K562 treated with DMSO at 1 percent for 12 hours (cell line): Measurements from ENCODE around the gene PIP4P1. TPM values are rescaled to one million over a fixed set of nuclear protein-coding genes. Genes with fewer than 3 reads are reported as not detected.

ENCODE experiments used
- total RNA-seq: library from RNA; unstranded; fragments of 300-600 nt; gene quantifications from 2 replicates; pipeline ENCODE4 v1.2.3, GENCODE V29; 2022; ENCODE audit not compliant: insufficient read depth

PIP4P1 gene
- total RNA-seq: 25.8 and 27.5 TPM in 2 replicates

DNA sequence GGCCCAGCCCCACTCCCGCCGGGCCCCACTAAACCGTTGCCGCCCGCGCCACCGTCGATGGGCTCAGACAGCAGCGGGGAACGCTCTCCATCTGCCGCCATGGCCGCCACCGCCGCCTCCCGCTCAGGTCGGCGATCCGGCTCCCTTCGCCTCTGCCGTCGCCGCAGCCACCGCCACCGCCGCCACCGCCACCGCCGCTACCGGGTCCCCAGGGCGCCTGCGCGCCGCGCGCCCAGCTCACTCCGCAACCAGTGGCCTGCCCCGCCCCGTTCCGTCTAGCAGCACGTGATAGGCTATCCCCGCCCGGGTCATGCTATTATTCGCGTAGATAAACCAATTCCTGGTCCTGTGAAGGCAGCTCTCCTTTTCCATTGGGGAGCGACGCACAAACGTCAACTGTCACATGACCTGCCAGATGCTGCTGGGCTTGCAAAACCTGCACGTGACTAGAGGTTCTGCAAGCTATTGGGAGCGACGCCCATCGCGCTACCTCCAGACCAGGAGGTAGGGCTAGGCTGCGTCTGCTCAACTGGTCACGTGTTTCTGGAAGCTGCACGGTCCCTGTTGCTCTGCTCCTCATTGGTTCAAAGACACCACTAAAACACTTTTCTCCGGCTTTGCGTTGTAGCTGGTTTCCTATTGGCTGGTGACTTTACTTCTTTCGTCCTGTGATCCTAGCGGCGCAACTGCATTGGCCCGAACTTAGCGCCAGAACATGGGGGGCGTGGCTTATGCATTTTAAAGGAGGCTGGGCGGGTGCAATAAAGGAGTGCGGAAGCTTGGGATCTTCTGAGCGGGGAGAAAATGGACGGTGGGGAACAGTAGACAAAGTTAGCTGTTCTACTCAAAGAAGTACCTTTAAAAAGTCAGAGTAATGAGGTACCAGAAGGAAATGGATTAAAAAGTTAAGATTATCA is at the start of gene PIP4P1:
Gene PIP4P1, minus strand, starts transcription at position 210 of the 917 bp plus-strand sequence. Its CDS starts 109 bp downstream, at position 101.

DNA sequence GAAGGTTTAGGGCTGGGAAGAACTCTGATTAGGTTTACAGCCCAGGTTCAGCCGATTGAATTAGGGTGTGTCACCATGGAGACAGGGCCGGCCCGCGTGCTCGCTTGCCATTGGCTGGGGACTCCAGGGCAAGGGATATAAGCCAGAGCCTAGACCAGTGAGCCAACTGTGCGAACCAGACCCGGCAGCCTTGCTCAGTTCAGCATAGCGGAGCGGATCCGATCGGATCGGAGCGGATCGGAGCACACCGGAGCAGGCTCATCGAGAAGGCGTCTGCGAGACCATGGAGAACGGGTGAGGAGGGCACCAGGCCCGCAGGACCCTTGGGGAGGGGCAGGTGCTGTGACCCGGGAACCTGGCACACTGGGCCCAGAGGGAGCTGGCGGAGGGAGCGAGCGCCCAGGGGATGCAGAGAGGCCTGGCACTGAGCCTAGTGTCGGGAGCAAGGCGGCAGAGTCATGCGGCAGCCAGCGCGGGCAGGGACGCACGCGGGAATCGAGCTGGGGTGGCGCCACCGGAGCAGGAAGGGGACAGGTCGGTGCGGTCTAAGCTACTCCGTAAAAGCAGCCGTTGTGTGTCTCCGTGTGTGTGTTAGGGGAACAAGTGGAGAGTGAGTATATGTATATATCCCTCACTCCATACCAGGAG is 8.1 kb upstream of the PIP4P1 start, which contains the start of gene PNP:
Gene PNP, plus strand, starts transcription at position 165 of the 648 bp plus-strand sequence. Its CDS starts 119 bp downstream, at position 284.

DNA sequence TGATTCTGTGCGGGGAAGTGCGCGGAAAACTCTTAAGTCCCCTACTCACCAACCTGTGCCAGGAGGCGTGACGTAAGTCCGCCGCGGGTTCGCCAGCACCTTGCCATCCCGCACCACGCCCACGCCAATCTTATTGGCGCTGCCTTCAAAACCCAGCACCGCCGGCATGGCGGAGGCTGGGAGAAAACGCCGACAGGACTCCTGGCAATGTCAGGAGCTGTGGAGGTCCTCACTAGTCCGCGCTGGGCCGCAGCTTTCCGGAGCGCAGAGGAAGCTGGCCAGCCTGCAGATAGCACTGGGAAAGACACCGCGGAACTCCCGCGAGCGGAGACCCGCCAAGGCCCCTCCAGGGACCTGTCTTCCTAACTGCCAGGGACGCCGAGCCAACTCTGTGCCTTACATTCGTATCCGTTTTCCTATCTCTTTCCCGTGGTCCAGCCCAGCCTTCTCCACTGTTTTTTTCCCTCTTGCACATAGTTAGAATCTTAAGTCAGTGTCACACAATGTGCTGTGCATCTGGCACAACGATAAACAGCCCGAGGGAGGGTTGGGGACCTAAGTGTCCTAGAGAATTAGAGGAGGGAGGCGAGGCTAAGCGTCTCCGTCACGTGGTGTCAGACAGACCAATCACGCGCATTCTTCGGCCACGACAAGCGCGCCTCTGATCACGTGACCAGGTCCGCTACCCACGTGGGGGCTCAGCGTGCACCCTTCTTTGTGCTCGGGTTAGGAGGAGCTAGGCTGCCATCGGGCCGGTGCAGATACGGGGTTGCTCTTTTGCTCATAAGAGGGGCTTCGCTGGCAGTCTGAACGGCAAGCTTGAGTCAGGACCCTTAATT is 6.5 kb downstream of the PIP4P1 start, which contains the start of the genes APEX1 and OSGEP:
Gene APEX1, plus strand, starts transcription at position 711 of the 839 bp plus-strand sequence. CDS start 420 bp downstream, outside the sequence.
Gene OSGEP, minus strand, starts transcription at position 297 of the 839 bp plus-strand sequence. Its CDS starts 129 bp downstream, at position 168.

DNA sequence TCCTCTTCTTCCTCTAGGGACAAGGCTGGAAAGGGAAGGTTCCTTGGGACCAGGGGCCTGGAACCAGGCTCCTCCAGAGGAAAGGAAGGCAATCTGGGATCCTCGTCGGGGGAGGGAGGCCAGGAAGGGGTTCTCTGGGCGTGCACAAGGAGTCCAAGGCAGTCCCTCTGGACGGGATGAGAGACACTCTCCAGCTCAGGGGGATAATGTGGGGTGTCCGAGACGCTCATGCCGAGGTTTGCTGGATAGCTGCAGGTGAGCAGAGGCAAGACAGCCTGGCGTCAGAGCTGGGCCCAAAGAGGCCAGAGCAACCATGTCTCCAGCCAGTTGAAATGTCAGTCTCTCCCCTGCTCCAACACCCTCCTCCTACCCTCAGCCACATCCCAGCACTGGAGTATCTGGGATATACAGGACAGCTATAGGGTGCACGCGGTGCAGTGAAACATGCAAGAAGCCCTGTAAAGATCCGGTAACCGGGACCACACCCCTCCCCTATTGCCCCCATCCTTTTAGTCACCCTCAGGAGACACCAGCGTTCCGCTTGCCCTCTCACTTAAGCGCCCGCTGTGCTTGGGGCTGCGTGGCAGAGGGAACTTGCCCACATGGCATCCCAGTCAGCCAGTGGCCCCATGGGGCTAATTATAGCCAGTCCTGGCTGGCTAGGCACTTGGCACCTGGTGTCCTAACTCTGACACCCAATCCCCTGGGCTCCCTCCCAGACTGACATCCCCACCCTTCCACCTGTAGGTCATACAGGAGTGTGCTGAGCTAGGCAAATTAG is 25.5 kb downstream of the PIP4P1 start, which contains the start of gene KLHL33:
Gene KLHL33, minus strand, starts transcription at position 585 of the 781 bp plus-strand sequence. Its CDS starts 355 bp downstream, at position 230.

DNA sequence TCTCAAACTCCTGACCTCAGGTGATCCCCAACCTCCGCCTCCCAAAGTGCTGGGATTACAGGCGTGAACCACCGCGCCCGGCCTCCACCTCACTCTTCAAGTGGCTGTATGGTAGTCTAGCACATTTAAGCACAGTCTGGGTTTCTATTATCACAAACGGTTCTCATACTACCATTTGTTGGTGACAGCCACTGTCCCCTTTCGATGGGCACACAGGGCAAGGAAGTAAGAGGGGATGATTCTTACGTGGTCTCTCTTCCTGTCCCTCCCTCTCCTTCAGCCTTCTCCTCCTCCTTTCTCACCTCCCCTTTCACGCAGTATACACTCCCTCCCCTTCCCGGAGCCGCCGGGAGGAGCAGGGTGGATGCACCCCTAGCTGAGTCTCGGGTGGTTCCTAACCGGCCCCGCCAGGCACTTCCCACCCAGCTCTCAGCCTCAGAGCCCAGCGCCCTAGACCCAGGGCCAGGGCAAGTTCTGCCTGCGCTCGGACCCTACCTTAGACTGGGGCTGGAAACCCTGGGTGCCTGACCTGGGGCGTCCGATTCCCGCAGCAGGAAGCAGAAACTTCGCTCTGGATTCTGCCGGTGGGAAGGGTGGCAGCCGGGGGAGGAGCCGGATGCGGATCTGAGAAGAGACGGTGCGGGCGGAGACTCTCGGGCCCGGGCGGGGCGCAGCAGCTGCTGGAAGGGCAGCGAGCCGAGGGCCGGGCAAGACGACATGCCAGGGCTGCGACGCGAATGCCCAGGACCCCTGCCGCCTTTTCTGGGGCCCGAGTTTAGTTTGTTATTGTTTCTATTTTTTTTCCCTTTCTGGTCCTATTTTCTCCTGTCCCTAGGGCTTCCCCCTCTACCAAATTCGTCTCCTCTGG is 48.1 kb downstream of the PIP4P1 start, which contains the start of gene TEP1:
Gene TEP1, minus strand, starts transcription at position 626 of the 868 bp plus-strand sequence. CDS start 5,062 bp downstream, outside the sequence.

Other genes with a start within 250 kb of the PIP4P1 start
- not detected in 2 replicates for gene OR11H6, start 237.7 kb downstream of the PIP4P1 start, total RNA-seq
- not detected in 2 replicates for gene OR11H7, start 232.5 kb downstream of the PIP4P1 start, total RNA-seq
- not detected in 2 replicates for gene OR11H4, start 222.1 kb downstream of the PIP4P1 start, total RNA-seq
- gene TTC5, start 155.5 kb downstream of the PIP4P1 start, total RNA-seq: 3.8 and 6.4 TPM in 2 replicates
- gene CCNB1IP1, start 128.2 kb downstream of the PIP4P1 start, total RNA-seq: 88.9 and 90.5 TPM in 2 replicates
- gene PARP2, start 117.8 kb downstream of the PIP4P1 start, total RNA-seq: 16.7 and 36.5 TPM in 2 replicates
- gene TEP1, start 47.9 kb downstream of the PIP4P1 start, total RNA-seq: 6.8 and 28.8 TPM in 2 replicates
- gene KLHL33, start 25.3 kb downstream of the PIP4P1 start, total RNA-seq: 0.10 TPM in 1 of 2 replicates, not detected in the other
- 41.8 and 42.2 TPM in 2 replicates for gene OSGEP, start 6.6 kb downstream of the PIP4P1 start, total RNA-seq
- 116 and 133 TPM in 2 replicates for gene APEX1, start 6.2 kb downstream of the PIP4P1 start, total RNA-seq
- 73.6 and 78.8 TPM in 2 replicates for gene PNP, start 8.0 kb upstream of the PIP4P1 start, total RNA-seq
- not detected in 2 replicates for gene RNASE10, start 44.1 kb upstream of the PIP4P1 start, total RNA-seq
- gene RNASE9, start 99.6 kb upstream of the PIP4P1 start, total RNA-seq: not detected in 2 replicates
- not detected in 2 replicates for gene RNASE11, start 126.6 kb upstream of the PIP4P1 start, total RNA-seq
- not detected in 2 replicates for gene RNASE12, start 129.9 kb upstream of the PIP4P1 start, total RNA-seq
- not detected in 2 replicates for gene OR6S1, start 180.3 kb upstream of the PIP4P1 start, total RNA-seq
- gene RNASE4, start 223.1 kb upstream of the PIP4P1 start, total RNA-seq: 1.2 and 1.3 TPM in 2 replicates
- 4.3 TPM in 1 of 2 replicates, not detected in the other for gene ANG, start 227.3 kb upstream of the PIP4P1 start, total RNA-seq